HEK293 (cell line): ENCODE results near the gene TOR1AIP2.

Experiments
- CTCF ChIA-PET: fragments of 350-600 bp; formaldehyde crosslinking; extraction: SDS; loops from one replicate; lab custom pipeline; 2021; ENCODE audit warnings: antibody characterized with exemption; lab: Yijun Ruan, JAX
- POLR2A ChIA-PET: fragments of 300-600 bp; formaldehyde crosslinking; extraction: SDS; loops from one replicate; lab custom pipeline; 2020; ENCODE audit warnings: antibody characterized with exemption, inconsistent platforms; lab: Yijun Ruan, JAX
- H3K27ac ChIP-seq: fragments of 200-500 bp; sonication (Bioruptor generic); 2 replicates; pipeline ENCODE4 v1.5.1; 2014; ENCODE audit warnings: low read depth, low read length, control low read depth, inconsistent platforms; ENCODE audit errors: extremely low read depth
- H3K36me3 ChIP-seq, 2 experiments: fragments of 200-500 bp in 1 of 2; sonication (Bioruptor generic) in 1 of 2; 1 replicate in 1 of 2; 2 replicates in 1 of 2; pipeline ENCODE4 v1.5.1; 2014 to 2017; ENCODE audit warnings: inconsistent platforms in 2 of 2, low read length in 2 of 2; ENCODE audit not compliant: control insufficient read depth in 2 of 2, insufficient read depth in 1 of 2
- H3K4me1 ChIP-seq: fragments of 200-500 bp; sonication (Bioruptor generic); 2 replicates; pipeline ENCODE4 v1.5.1; 2014; ENCODE audit warnings: mild to moderate bottlenecking, low read length, inconsistent platforms; ENCODE audit not compliant: control insufficient read depth, insufficient read depth
- H3K4me3 ChIP-seq: 2 replicates; pipeline ENCODE4 v1.5.1; 2011; ENCODE audit warnings: low read depth, mild to moderate bottlenecking, control low read depth, low read length, moderate library complexity
- H3K9me3 ChIP-seq: fragments of 200-500 bp; sonication (Bioruptor generic); 2 replicates; pipeline ENCODE4 v1.5.1; 2014; ENCODE audit warnings: low read depth, low read length, inconsistent platforms; ENCODE audit not compliant: control insufficient read depth, insufficient read depth
- EGR2 ChIP-seq: fragments of 450-650 bp; formaldehyde crosslinking; IDR thresholded peaks from 2 replicates; pipeline ENCODE4 v1.5.1; 2016; ENCODE audit warnings: low read depth, missing biosample characterization, missing genetic modification characterization
- SALL2 ChIP-seq: fragments of 450-650 bp; formaldehyde crosslinking; IDR thresholded peaks from 2 replicates; pipeline ENCODE4 v1.5.0; 2017; ENCODE audit warnings: missing biosample characterization, mild to moderate bottlenecking, missing genetic modification characterization, borderline replicate concordance
- ZFHX2 ChIP-seq: fragments of 450-650 bp; formaldehyde crosslinking; conservative IDR thresholded peaks from 2 replicates; pipeline ENCODE4 v1.5.1; 2016; ENCODE audit warnings: missing biosample characterization, missing genetic modification characterization
- ZNF23 ChIP-seq: fragments of 450-650 bp; formaldehyde crosslinking; IDR thresholded peaks from 2 replicates; pipeline ENCODE4 v1.5.1; 2016; ENCODE audit warnings: missing biosample characterization, missing genetic modification characterization, borderline replicate concordance
- ZNF335 ChIP-seq: fragments of 450-650 bp; formaldehyde crosslinking; conservative IDR thresholded peaks from 2 replicates; pipeline ENCODE4 v1.5.1; 2016; ENCODE audit warnings: missing biosample characterization, missing genetic modification characterization
- ZNF341 ChIP-seq: fragments of 450-650 bp; formaldehyde crosslinking; IDR thresholded peaks from 2 replicates; pipeline ENCODE4; 2016; ENCODE audit warnings: low read depth, missing biosample characterization, missing genetic modification characterization
- ZNF354C ChIP-seq: fragments of 450-650 bp; formaldehyde crosslinking; IDR thresholded peaks from 2 replicates; pipeline ENCODE4 v1.5.1; 2016; ENCODE audit warnings: missing biosample characterization, missing genetic modification characterization, low read depth, borderline replicate concordance
- ZNF596 ChIP-seq: fragments of 450-650 bp; IDR thresholded peaks from 2 replicates; pipeline ENCODE4 v1.5.0; 2018; ENCODE audit warnings: missing biosample characterization, mild to moderate bottlenecking, missing genetic modification characterization, moderate library complexity
- ZNF837 ChIP-seq: fragments of 450-650 bp; formaldehyde crosslinking; IDR thresholded peaks from 2 replicates; pipeline ENCODE4 v1.5.1; 2016; ENCODE audit warnings: missing biosample characterization, missing genetic modification characterization
- TF ChIP-seq, protein P1 (sequence below): fragments of 450-650 bp; formaldehyde crosslinking; IDR thresholded peaks from 2 replicates; pipeline ENCODE4 v1.5.1; 2017; ENCODE audit warnings: missing biosample characterization, missing genetic modification characterization
- TF ChIP-seq, protein P2 (sequence below): fragments of 450-650 bp; formaldehyde crosslinking; IDR thresholded peaks from 2 replicates; pipeline ENCODE4 v1.5.1; 2016; ENCODE audit warnings: missing biosample characterization, missing genetic modification characterization

The TOR1AIP2 gene

DNA sequence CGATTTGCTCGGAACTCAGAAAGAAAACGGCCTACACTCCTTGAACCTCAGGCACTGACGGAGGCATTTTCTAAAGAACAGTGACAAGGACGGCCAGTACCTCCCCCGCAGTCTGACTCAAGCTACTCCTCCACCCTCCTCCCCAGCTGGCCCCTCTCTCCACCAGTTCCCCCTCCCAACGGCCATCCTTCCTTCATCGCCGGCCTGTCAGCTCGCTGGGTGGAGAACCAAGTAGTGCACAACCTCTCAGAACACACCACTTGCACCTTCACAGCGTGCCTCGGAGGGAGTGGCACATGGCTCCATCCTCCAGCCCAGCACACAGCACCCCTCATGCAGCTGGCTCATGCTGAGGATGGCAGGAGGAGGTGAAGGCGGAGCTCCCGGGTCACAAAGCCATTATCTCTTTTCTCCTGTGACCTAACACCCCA is 58.8 kb downstream of the TOR1AIP2 start (continued):
- TF ChIP-seq SALL2 (no peak), ZNF837 (tag by site-specific recombination) (no peak), EGR2 (tag by site-specific recombination) (peak; percentile 45; the same call in 1 of the 2 replicates)

DNA sequence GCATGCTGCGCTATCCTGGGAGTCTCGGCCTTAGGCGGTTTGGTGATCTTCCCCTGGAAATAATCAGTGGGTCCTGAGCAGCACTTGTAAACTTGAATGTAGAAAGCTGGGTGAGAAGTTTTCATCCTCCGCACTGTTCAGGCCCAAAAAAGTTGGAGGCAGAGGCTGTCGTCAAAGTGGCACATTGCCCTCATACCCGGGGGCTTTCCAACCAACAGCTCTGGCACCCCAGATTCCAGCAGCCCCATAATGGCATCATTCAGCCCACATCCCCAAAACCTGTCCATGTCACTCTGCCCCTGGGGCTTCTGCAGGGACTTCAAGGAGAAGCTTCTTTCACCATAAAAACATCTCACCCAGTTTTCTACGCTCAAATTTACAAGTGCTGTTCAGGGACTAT is 59.3 kb downstream of the TOR1AIP2 start:
- POLR2A ChIA-PET = no interaction called here
- Histone ChIP-seq H3K4me1 (no peaks in the 10 kb centered on the region; the same call in 1 of the 2 replicates), H3K36me3 (no peaks in the 10 kb centered on the region), H3K4me3 (no peak overlapping the region)
- TF ChIP-seq ZNF341 (tag by site-specific recombination) (0 out of 2 replicates have a peak, but pooled peaks have one; percentile 4), ZNF354C (no peak)
- TF ChIP-seq, all 188 proteins: peak for 1
- Histone ChIP-seq H3K27ac (no peak overlapping the region), H3K9me3 (no peaks in the 10 kb centered on the region)
- CTCF ChIA-PET = interaction anchor here (0.7 to 3.1 kb wide), 6 partner anchors 8 to 361 kb away, joined by 3 to 16 read pairs (median 4); no protein-coding TSS in a partner anchor

DNA sequence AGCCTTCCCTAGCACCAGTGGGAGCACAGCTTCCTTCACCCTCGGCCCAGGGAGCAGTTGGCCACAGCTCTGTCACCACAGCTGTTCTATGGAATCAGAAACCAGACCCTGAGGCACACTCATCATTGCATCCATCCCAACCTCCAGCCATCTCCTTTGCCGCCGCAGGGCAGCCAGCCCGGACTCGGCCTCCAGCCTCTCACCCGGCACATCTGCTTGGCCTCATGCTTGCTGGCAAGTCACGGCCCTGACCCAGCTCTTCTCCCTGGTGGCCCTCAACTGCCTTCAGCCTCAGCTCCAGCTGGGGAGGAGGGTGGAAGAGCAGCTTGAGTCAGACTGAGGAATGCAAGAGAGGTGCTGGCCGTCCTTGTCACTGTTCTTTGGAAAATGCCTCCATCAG is 59.8 kb downstream of the TOR1AIP2 start:
- Histone ChIP-seq H3K27ac (no peak overlapping the region), H3K36me3 (no peaks in the 10 kb centered on the region), H3K4me1 (no peaks in the 10 kb centered on the region; the same call in 1 of the 2 replicates), H3K9me3 (no peaks in the 10 kb centered on the region)
- ChIA-PET CTCF (interaction anchor here (0.6 to 3.1 kb wide), 6 partner anchors 8 to 338 kb away, joined by 3 to 16 read pairs (median 3); no protein-coding TSS in a partner anchor), POLR2A (no interaction called here)
- TF ChIP-seq ZNF596 = no peak
- peak; percentile 86 for TF ChIP-seq ZNF341 (tag by site-specific recombination)
- TF ChIP-seq, all 188 proteins: peak for 1
- no peak overlapping the region for H3K4me3 ChIP-seq

DNA sequence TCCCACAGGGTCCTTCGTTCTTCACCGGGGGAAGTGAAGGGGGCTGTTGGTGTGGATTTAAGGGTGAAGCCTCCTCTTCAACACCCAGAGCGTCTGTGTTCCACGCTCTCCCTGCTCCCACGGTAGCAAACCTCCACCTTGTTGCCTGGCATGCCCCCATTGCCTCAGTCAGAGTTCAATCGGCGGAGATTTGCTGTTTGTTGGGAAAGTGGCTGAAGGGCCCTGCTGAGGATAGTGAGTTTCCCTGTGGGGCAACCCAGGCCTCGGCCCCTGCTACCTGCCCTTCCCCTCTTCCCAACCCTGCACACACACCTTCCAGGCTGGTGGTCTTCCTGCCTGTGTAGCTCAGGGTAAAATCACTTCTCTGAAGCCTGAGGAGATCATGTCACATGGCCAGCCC is 60.5 kb downstream of the TOR1AIP2 start:
- ChIA-PET CTCF (interaction anchor here (0.6 to 3.1 kb wide), 6 partner anchors 8 to 364 kb away, joined by 3 to 16 read pairs (median 3); no protein-coding TSS in a partner anchor), POLR2A (no interaction called here)
- Histone ChIP-seq H3K36me3 (no peaks in the 10 kb centered on the region), H3K4me1 (no peaks in the 10 kb centered on the region; the same call in 1 of the 2 replicates), H3K9me3 (no peaks in the 10 kb centered on the region), H3K4me3 (no peak overlapping the region), H3K27ac (no peak overlapping the region)
- TF ChIP-seq ZNF335 (tag by site-specific recombination) (no peak), ZNF23 (tag by site-specific recombination) (no peak), ZFHX2 (tag by site-specific recombination) (no peak), SALL2 (no peak)
- TF ChIP-seq, protein P1, sequence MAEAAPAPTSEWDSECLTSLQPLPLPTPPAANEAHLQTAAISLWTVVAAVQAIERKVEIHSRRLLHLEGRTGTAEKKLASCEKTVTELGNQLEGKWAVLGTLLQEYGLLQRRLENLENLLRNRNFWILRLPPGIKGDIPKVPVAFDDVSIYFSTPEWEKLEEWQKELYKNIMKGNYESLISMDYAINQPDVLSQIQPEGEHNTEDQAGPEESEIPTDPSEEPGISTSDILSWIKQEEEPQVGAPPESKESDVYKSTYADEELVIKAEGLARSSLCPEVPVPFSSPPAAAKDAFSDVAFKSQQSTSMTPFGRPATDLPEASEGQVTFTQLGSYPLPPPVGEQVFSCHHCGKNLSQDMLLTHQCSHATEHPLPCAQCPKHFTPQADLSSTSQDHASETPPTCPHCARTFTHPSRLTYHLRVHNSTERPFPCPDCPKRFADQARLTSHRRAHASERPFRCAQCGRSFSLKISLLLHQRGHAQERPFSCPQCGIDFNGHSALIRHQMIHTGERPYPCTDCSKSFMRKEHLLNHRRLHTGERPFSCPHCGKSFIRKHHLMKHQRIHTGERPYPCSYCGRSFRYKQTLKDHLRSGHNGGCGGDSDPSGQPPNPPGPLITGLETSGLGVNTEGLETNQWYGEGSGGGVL (tag by site-specific recombination) = no peak

DNA sequence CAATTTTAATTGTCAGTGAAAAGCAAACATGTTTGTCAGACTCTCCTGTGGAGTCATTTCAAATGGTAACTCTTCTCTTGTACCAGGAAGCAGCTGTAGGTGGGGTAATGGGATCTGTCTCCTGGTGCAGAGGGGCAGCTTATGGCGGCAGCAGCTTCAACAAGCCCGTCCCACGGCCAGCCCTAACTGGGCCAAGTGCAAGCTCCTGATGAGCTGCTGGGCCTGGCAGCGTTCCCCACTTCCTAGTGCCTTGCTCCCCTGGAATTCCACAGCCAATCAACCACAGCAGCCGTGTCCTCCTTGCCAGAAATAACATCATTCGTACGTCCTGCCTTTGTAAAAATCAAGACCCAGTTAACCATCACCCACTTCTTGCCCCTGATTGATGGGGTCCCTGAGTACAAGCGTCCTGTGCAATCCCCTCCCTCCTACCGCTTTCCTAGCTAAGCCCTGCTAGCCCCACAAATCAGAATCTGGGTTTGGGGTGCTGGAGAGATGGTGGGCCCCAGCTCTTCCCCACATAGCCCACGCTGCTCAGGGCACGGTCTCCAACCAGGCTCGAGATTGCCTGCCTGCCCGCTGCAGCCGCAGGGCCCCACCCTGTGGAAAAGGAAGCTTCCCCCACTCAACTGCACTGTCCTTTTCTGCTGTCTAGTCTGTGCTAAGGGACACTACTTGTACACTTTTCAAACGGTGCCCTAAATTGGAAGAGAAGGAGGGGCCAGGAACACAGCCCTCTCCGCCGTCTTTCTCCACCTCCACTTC is 61.2 kb downstream of the TOR1AIP2 start:
- TF ChIP-seq, protein P2, sequence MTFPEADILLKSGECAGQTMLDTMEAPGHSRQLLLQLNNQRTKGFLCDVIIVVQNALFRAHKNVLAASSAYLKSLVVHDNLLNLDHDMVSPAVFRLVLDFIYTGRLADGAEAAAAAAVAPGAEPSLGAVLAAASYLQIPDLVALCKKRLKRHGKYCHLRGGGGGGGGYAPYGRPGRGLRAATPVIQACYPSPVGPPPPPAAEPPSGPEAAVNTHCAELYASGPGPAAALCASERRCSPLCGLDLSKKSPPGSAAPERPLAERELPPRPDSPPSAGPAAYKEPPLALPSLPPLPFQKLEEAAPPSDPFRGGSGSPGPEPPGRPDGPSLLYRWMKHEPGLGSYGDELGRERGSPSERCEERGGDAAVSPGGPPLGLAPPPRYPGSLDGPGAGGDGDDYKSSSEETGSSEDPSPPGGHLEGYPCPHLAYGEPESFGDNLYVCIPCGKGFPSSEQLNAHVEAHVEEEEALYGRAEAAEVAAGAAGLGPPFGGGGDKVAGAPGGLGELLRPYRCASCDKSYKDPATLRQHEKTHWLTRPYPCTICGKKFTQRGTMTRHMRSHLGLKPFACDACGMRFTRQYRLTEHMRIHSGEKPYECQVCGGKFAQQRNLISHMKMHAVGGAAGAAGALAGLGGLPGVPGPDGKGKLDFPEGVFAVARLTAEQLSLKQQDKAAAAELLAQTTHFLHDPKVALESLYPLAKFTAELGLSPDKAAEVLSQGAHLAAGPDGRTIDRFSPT (tag by site-specific recombination) = no peak
- Histone ChIP-seq H3K36me3 (no peaks in the 10 kb centered on the region), H3K27ac (no peak overlapping the region), H3K4me3 (no peak overlapping the region), H3K9me3 (no peaks in the 10 kb centered on the region), H3K4me1 (no peaks in the 10 kb centered on the region; the same call in 1 of the 2 replicates)
- POLR2A ChIA-PET = no interaction called here
- CTCF ChIA-PET = interaction anchor here (1.0 to 8.2 kb wide), 8 partner anchors 55 to 401 kb away, joined by 3 to 345 read pairs (median 14); no protein-coding TSS in a partner anchor
